IMR-90 (cell line): Measurements from ENCODE around the gene ZNF763. TPM values are rescaled to one million over a fixed set of nuclear protein-coding genes. Genes with fewer than 3 reads are reported as not detected.

ENCODE experiments used
- ATAC-seq: fragments of 200-7000 bp; cut with Tn5 transposase; 2 replicates; pipeline ENCODE4 v1.9.1; 2020; ENCODE audit warnings: low read depth, mild to moderate bottlenecking, moderate library complexity
- BruUV-seq: library from RNA; stranded (reverse); fragments of 400-500 nt; replicated peaks from 2 replicates; lab custom pipeline; 2021; lab: Mats Ljungman, UMichigan
- CTCF ChIA-PET: fragments of 300-600 bp; formaldehyde crosslinking; extraction: SDS; loops from one replicate; lab custom pipeline; 2021; ENCODE audit warnings: antibody characterized with exemption; lab: Yijun Ruan, JAX
- POLR2A ChIA-PET: fragments of 300-600 bp; sonication (Branson Sonifier 250); formaldehyde crosslinking; loops from one replicate; lab custom pipeline; 2022; ENCODE audit warnings: antibody characterized with exemption; ENCODE audit not compliant: unreplicated experiment; lab: Charles Lee
- DNase-seq: peaks from one replicate; pipeline ENCODE4 v3.0.0; 2013
- H2AFZ ChIP-seq: replicated peaks from 2 replicates; pipeline ENCODE3; 2013; ENCODE audit warnings: low read length, mild to moderate bottlenecking; ENCODE audit not compliant: poor library complexity
- H2AK5ac ChIP-seq: 2 replicates; pipeline ENCODE4 v1.6.1; 2013; ENCODE audit warnings: low read depth, low read length, inconsistent platforms
- H2AK9ac ChIP-seq: replicated peaks from 2 replicates; pipeline ENCODE3; 2013; ENCODE audit warnings: mild to moderate bottlenecking, low read depth, low read length, moderate library complexity; ENCODE audit not compliant: poor library complexity
- H2BK120ac ChIP-seq: 2 replicates; pipeline ENCODE4 v1.6.1; 2013; ENCODE audit warnings: low read depth, low read length, inconsistent platforms
- H2BK15ac ChIP-seq: 3 replicates; pipeline ENCODE4 v1.6.1; 2013; ENCODE audit warnings: low read depth, low read length, inconsistent platforms
- H2BK20ac ChIP-seq: 2 replicates; pipeline ENCODE4 v1.6.1; 2013; ENCODE audit warnings: low read depth, mild to moderate bottlenecking, inconsistent platforms, low read length, moderate library complexity
- H2BK5ac ChIP-seq: 2 replicates; pipeline ENCODE4 v1.6.1; 2013; ENCODE audit warnings: mild to moderate bottlenecking, low read depth, low read length, inconsistent platforms; ENCODE audit not compliant: poor library complexity, severe bottlenecking
- H3K14ac ChIP-seq: replicated peaks from 2 replicates; pipeline ENCODE4 v1.6.1; 2013; ENCODE audit warnings: low read depth, low read length, inconsistent platforms
- H3K18ac ChIP-seq: 2 replicates; pipeline ENCODE4 v1.6.1; 2013; ENCODE audit warnings: low read depth, low read length, control low read depth
- H3K23ac ChIP-seq: 2 replicates; pipeline ENCODE4 v1.6.1; 2013; ENCODE audit warnings: low read depth, low read length, inconsistent platforms
- H3K27ac ChIP-seq: 2 replicates; pipeline ENCODE4 v1.5.1; 2013; ENCODE audit warnings: mild to moderate bottlenecking, control low read depth, low read length; ENCODE audit not compliant: insufficient read depth
- H3K27me3 ChIP-seq: 2 replicates; pipeline ENCODE4 v1.6.1; 2013; ENCODE audit warnings: low read length; ENCODE audit not compliant: control insufficient read depth, insufficient read depth
- H3K36me3 ChIP-seq: 2 replicates; pipeline ENCODE4 v1.6.1; 2013; ENCODE audit warnings: low read length, mixed read lengths; ENCODE audit not compliant: control insufficient read depth, insufficient read depth
- H3K4ac ChIP-seq: 2 replicates; pipeline ENCODE4 v1.6.1; 2013; ENCODE audit warnings: low read depth, low read length, inconsistent platforms
- H3K4me1 ChIP-seq: 2 replicates; pipeline ENCODE4 v1.6.1; 2013; ENCODE audit warnings: low read length, mixed read lengths; ENCODE audit not compliant: control insufficient read depth, insufficient read depth
- H3K4me2 ChIP-seq: 2 replicates; pipeline ENCODE4 v1.6.1; 2013; ENCODE audit warnings: low read depth, mild to moderate bottlenecking, control low read depth, low read length, moderate library complexity
- H3K4me3 ChIP-seq: 2 replicates; pipeline ENCODE4 v1.5.1; 2013; ENCODE audit warnings: low read depth, mild to moderate bottlenecking, control low read depth, low read length, moderate library complexity; ENCODE audit not compliant: insufficient read depth
- H3K56ac ChIP-seq: 2 replicates; pipeline ENCODE4 v1.6.1; 2013; ENCODE audit warnings: low read length, inconsistent platforms; ENCODE audit not compliant: insufficient read depth; ENCODE audit errors: extremely low read depth
- H3K79me1 ChIP-seq, 2 experiments: 2 replicates each; pipeline ENCODE4 v1.6.1; 2013; ENCODE audit warnings: low read length in 2 of 2, inconsistent platforms in 1 of 2, low read depth in 1 of 2
- H3K9ac ChIP-seq: 2 replicates; pipeline ENCODE4 v1.6.1; 2013; ENCODE audit warnings: low read depth, low read length, control low read depth
- H3K9me1 ChIP-seq: 2 replicates; pipeline ENCODE4 v1.6.1; 2013; ENCODE audit warnings: low read length, inconsistent platforms; ENCODE audit not compliant: insufficient read depth
- H3K9me3 ChIP-seq: 2 replicates; pipeline ENCODE4 v1.6.1; 2013; ENCODE audit warnings: low read length; ENCODE audit not compliant: control insufficient read depth, insufficient read depth
- H4K20me1 ChIP-seq: 2 replicates; pipeline ENCODE4 v1.6.1; 2013; ENCODE audit warnings: low read length, inconsistent platforms; ENCODE audit not compliant: insufficient read depth
- H4K5ac ChIP-seq: 2 replicates; pipeline ENCODE4 v1.6.1; 2013; ENCODE audit warnings: mild to moderate bottlenecking, low read depth, low read length, control low read depth
- H4K8ac ChIP-seq, 2 experiments: 2 replicates each; pipeline ENCODE4 v1.6.1; 2013; ENCODE audit warnings: low read depth in 2 of 2, low read length in 2 of 2, control low read depth in 1 of 2, inconsistent platforms in 1 of 2
- H4K91ac ChIP-seq: 2 replicates; pipeline ENCODE4 v1.6.1; 2013; ENCODE audit warnings: low read depth, low read length, inconsistent platforms; ENCODE audit not compliant: insufficient read depth
- BHLHE40 ChIP-seq: fragments of 150-350 bp; IDR thresholded peaks from 2 replicates; pipeline ENCODE4 v1.6.1; 2016; ENCODE audit warnings: mild to moderate bottlenecking, low read depth, low read length
- CEBPB ChIP-seq: IDR thresholded peaks from 2 replicates; pipeline ENCODE4 v1.6.1; 2012; ENCODE audit warnings: low read depth, low read length, improper control_type of control experiment
- CHD1 ChIP-seq: IDR thresholded peaks from 2 replicates; pipeline ENCODE4 v1.6.1; 2012; ENCODE audit warnings: low read depth, low read length, improper control_type of control experiment
- ELK1 ChIP-seq: fragments of 150-350 bp; IDR thresholded peaks from 2 replicates; pipeline ENCODE4 v1.6.1; 2016; ENCODE audit warnings: low read depth, mild to moderate bottlenecking, low read length, moderate library complexity, borderline replicate concordance
- FOS ChIP-seq: fragments of 150-350 bp; IDR thresholded peaks from 2 replicates; pipeline ENCODE4 v1.6.1; 2016; ENCODE audit warnings: low read depth, low read length
- MAFK ChIP-seq: IDR thresholded peaks from 2 replicates; pipeline ENCODE4 v1.6.1; 2012; ENCODE audit warnings: low read depth, low read length, improper control_type of control experiment
- MAZ ChIP-seq: IDR thresholded peaks from 2 replicates; pipeline ENCODE4 v1.6.1; 2012; ENCODE audit warnings: low read depth, mild to moderate bottlenecking, low read length, improper control_type of control experiment, moderate library complexity, borderline replicate concordance
- MXI1 ChIP-seq: IDR thresholded peaks from 2 replicates; pipeline ENCODE4 v1.6.1; 2012; ENCODE audit warnings: low read depth, mild to moderate bottlenecking, low read length, moderate library complexity, borderline replicate concordance
- NFE2L2 ChIP-seq: fragments of 150-350 bp; IDR thresholded peaks from 2 replicates; pipeline ENCODE4 v1.6.1; 2016; ENCODE audit warnings: low read depth, mild to moderate bottlenecking, low read length
- POLR2A ChIP-seq: IDR thresholded peaks from 2 replicates; pipeline ENCODE4 v1.6.1; 2012; ENCODE audit warnings: mild to moderate bottlenecking, low read depth, low read length
- RCOR1 ChIP-seq: IDR thresholded peaks from 2 replicates; pipeline ENCODE4 v1.6.1; 2012; ENCODE audit warnings: mild to moderate bottlenecking, low read length, improper control_type of control experiment; ENCODE audit not compliant: insufficient replicate concordance
- RFX5 ChIP-seq: IDR thresholded peaks from 2 replicates; pipeline ENCODE4 v1.8.0; 2012; ENCODE audit warnings: low read depth, mild to moderate bottlenecking, low read length, moderate library complexity
- SMC3 ChIP-seq: fragments of 150-350 bp; IDR thresholded peaks from 2 replicates; pipeline ENCODE4 v1.6.1; 2016; ENCODE audit warnings: low read depth, mild to moderate bottlenecking, antibody characterized with exemption, low read length, moderate library complexity
- WGBS, 2 experiments: methylation state at CpG; one replicate each; pipeline versions ENCODE4 v1.1.5 to v1.1.7; 2013; ENCODE audit warnings: missing lambda C conversion rate in 2 of 2; ENCODE audit not compliant: insufficient read length in 1 of 2; ENCODE audit errors: extremely low coverage in 2 of 2; 5-methylcytosine and 5-hydroxymethylcytosine counted together
- dilution Hi-C: fragments of 300-500 bp; cut with HindIII; formaldehyde crosslinking; loops from one replicate; pipeline ENCODE4 v1.14.3; 2018; ENCODE audit warnings: low sequenced_read_pairs; ENCODE audit not compliant: unreplicated experiment
- in situ Hi-C: fragments of 300-500 bp; cut with MboI; formaldehyde crosslinking; loops from 3 replicates; pipeline ENCODE4 v1.14.3; 2019; ENCODE audit warnings: low sequenced_read_pairs, inconsistent platforms, mixed read lengths
- intact Hi-C: fragments of 100-400 bp; cut with micrococcal nuclease; formaldehyde crosslinking; loops from 2 replicates; pipeline ENCODE4 v1.10.0; 2022
- polyA plus RNA-seq, 3 experiments: library from polyadenylated mRNA; depleted of rRNA; stranded (reverse); fragments of >200 nt; gene quantifications; 2 replicates each; pipeline ENCODE4 v1.2.3, GENCODE V29; 2012; ENCODE audit warnings: low replicate concordance in 1 of 3
- total RNA-seq: library from RNA; depleted of rRNA; stranded (reverse); fragments of >200 nt; gene quantifications from 2 replicates; pipeline ENCODE4 v1.2.3, GENCODE V29; 2012
- TF ChIP-seq, protein P1 (sequence below): conservative IDR thresholded peaks from 2 replicates; pipeline ENCODE4 v1.5.1; 2012; ENCODE audit warnings: mild to moderate bottlenecking, low read depth, low read length, improper control_type of control experiment
- TF ChIP-seq, protein P2 (sequence below): fragments of 150-350 bp; IDR thresholded peaks from 2 replicates; pipeline ENCODE4 v1.6.1; 2017; ENCODE audit warnings: mild to moderate bottlenecking, antibody characterized with exemption, low read length, low read depth

Gene ZNF763
- total and polyA plus RNA-seq, 2 of the 4 experiments (the other 2 are of a cell fraction), result 0.90 to 0.94 TPM

DNA sequence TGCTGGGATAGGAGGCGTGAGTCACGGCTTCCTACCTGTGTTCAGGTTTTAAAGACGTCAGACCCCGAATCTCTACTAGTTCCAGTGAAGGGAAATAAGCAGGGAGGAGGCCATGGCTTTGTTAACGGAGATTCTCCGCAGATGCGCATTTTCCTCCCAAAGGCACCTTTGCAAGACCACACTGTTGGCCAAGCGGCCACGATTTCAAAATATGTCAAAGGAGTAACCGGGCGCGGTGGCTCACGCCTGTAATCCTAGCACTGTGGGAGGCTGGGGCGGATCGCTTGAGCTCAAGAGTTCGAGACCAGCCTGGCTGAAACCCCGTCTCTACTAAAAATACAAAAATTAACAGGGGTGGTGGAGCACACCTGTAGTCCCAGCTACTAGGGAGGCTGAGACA, 21.9 kb downstream of the ZNF763 start:
- no peak for ATAC-seq
- Histone ChIP-seq H2AFZ (no peak overlapping the region), H3K4me1 (peaks cover under 1% of the 10 kb centered on the region; the same call in 1 of the 2 replicates), H3K9me3 (peaks cover 6% of the 10 kb centered on the region), H3K18ac (no peak overlapping the region), H4K20me1 (peaks cover 8% of the 10 kb centered on the region), H3K23ac (no peak overlapping the region), H2BK5ac (no peak overlapping the region), H2BK120ac (no peak overlapping the region), H3K4ac (no peak overlapping the region), H2AK9ac (no peak overlapping the region), H4K8ac (no peak overlapping the region; a peak in 1 of 4 replicates), H3K9ac (no peak overlapping the region), H3K56ac (no peak overlapping the region), H3K9me1 (no peaks in the 10 kb centered on the region), H4K91ac (no peak overlapping the region), H3K27me3 (no peaks in the 10 kb centered on the region), H3K79me1 (peaks cover 6 to 26% of the 10 kb centered on the region in 2 experiments), H3K4me2 (no peak overlapping the region), H2BK20ac (no peak overlapping the region), H3K14ac (no peak overlapping the region), H2AK5ac (no peak overlapping the region), H2BK15ac (no peak overlapping the region), H4K5ac (no peak overlapping the region), H3K27ac (no peak overlapping the region), H3K4me3 (no peak overlapping the region), H3K36me3 (no peaks in the 10 kb centered on the region)
- ChIA-PET CTCF (interaction anchor here (3.9 kb wide), 1 partner anchor 63 kb away, joined by 24 read pairs; the partner anchor contains the start of gene ZNF700), POLR2A (interaction anchor here (0.6 to 0.7 kb wide), 3 partner anchors 22 to 712 kb away, joined by 4 to 14 read pairs (median 12); partner anchors contain the start of gene ZNF763)
- no peak for DNase-seq
- TF ChIP-seq FOS (no peak), NFE2L2 (no peak), CHD1 (no peak), RCOR1 (no peak), SMC3 (no peak), RFX5 (no peak), ELK1 (no peak), BHLHE40 (no peak), CEBPB (no peak), MAZ (no peak), POLR2A (no peak), MAFK (no peak), MXI1 (no peak)
- TF ChIP-seq, protein P1, sequence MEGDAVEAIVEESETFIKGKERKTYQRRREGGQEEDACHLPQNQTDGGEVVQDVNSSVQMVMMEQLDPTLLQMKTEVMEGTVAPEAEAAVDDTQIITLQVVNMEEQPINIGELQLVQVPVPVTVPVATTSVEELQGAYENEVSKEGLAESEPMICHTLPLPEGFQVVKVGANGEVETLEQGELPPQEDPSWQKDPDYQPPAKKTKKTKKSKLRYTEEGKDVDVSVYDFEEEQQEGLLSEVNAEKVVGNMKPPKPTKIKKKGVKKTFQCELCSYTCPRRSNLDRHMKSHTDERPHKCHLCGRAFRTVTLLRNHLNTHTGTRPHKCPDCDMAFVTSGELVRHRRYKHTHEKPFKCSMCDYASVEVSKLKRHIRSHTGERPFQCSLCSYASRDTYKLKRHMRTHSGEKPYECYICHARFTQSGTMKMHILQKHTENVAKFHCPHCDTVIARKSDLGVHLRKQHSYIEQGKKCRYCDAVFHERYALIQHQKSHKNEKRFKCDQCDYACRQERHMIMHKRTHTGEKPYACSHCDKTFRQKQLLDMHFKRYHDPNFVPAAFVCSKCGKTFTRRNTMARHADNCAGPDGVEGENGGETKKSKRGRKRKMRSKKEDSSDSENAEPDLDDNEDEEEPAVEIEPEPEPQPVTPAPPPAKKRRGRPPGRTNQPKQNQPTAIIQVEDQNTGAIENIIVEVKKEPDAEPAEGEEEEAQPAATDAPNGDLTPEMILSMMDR, result no peak
- TF ChIP-seq, protein P2, sequence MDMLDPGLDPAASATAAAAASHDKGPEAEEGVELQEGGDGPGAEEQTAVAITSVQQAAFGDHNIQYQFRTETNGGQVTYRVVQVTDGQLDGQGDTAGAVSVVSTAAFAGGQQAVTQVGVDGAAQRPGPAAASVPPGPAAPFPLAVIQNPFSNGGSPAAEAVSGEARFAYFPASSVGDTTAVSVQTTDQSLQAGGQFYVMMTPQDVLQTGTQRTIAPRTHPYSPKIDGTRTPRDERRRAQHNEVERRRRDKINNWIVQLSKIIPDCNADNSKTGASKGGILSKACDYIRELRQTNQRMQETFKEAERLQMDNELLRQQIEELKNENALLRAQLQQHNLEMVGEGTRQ, result no peak
- in situ Hi-C loops (no loop called here), dilution Hi-C loops (no loop called here), intact Hi-C loops (loop anchor here (10.0 kb wide), 1 partner anchor 312 kb away; no protein-coding TSS in a partner anchor)
- 88% methylated on average over 4 of the region's 17 CpGs; no CpG with 5 or more reads in 1 of the 2 experiments for WGBS, 2 experiments
- no TSS peak for BruUV-seq
